Panc1 (cell line): ENCODE results near the gene SYT14.

Experiments used
- POLR2AphosphoS5 ChIP-seq: IDR thresholded peaks from 2 replicates; pipeline ENCODE4 v1.6.1; 2012; ENCODE audit warnings: mild to moderate bottlenecking, low read depth, low read length, moderate library complexity
- TCF7L2 ChIP-seq: IDR thresholded peaks from 2 replicates; pipeline ENCODE4 v1.6.1; 2011; ENCODE audit warnings: mild to moderate bottlenecking, low read depth, low read length, inconsistent platforms
- TF ChIP-seq, protein P1 (sequence below): fragments of 450-650 bp; IDR thresholded peaks from 2 replicates; pipeline ENCODE4 v1.5.1; 2017; ENCODE audit warnings: mild to moderate bottlenecking
- TF ChIP-seq, protein P2 (sequence below), 2 experiments: IDR thresholded peaks; 2 replicates each; pipeline ENCODE4 v1.6.1; 2011 to 2012; ENCODE audit warnings: low read depth in 2 of 2, control low read depth in 1 of 2, low read length in 1 of 2, mild to moderate bottlenecking in 1 of 2, moderate library complexity in 1 of 2; ENCODE audit not compliant: insufficient read depth in 1 of 2

- TF ChIP-seq, protein P1, sequence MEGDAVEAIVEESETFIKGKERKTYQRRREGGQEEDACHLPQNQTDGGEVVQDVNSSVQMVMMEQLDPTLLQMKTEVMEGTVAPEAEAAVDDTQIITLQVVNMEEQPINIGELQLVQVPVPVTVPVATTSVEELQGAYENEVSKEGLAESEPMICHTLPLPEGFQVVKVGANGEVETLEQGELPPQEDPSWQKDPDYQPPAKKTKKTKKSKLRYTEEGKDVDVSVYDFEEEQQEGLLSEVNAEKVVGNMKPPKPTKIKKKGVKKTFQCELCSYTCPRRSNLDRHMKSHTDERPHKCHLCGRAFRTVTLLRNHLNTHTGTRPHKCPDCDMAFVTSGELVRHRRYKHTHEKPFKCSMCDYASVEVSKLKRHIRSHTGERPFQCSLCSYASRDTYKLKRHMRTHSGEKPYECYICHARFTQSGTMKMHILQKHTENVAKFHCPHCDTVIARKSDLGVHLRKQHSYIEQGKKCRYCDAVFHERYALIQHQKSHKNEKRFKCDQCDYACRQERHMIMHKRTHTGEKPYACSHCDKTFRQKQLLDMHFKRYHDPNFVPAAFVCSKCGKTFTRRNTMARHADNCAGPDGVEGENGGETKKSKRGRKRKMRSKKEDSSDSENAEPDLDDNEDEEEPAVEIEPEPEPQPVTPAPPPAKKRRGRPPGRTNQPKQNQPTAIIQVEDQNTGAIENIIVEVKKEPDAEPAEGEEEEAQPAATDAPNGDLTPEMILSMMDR = no peak
- TF ChIP-seq, protein P2, sequence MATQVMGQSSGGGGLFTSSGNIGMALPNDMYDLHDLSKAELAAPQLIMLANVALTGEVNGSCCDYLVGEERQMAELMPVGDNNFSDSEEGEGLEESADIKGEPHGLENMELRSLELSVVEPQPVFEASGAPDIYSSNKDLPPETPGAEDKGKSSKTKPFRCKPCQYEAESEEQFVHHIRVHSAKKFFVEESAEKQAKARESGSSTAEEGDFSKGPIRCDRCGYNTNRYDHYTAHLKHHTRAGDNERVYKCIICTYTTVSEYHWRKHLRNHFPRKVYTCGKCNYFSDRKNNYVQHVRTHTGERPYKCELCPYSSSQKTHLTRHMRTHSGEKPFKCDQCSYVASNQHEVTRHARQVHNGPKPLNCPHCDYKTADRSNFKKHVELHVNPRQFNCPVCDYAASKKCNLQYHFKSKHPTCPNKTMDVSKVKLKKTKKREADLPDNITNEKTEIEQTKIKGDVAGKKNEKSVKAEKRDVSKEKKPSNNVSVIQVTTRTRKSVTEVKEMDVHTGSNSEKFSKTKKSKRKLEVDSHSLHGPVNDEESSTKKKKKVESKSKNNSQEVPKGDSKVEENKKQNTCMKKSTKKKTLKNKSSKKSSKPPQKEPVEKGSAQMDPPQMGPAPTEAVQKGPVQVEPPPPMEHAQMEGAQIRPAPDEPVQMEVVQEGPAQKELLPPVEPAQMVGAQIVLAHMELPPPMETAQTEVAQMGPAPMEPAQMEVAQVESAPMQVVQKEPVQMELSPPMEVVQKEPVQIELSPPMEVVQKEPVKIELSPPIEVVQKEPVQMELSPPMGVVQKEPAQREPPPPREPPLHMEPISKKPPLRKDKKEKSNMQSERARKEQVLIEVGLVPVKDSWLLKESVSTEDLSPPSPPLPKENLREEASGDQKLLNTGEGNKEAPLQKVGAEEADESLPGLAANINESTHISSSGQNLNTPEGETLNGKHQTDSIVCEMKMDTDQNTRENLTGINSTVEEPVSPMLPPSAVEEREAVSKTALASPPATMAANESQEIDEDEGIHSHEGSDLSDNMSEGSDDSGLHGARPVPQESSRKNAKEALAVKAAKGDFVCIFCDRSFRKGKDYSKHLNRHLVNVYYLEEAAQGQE (IDR thresholded peaks at IDR 0.05; ENCODE audit: insufficient read depth in 1 of 2, low read depth in 2 of 2, low read length in 1 of 2) = no peak
- TF ChIP-seq POLR2AphosphoS5 (no peak), TCF7L2 (no peak)
Measured at GRCh38 chr1:210089855-210090254, 151.8 kb downstream of the SYT14 start.
